ENCODE results near the gene PDE4B.
"Not testable (repeated sequence)": the region's sequence is repeated elsewhere in the genome, so short reads cannot be mapped to it uniquely, and the experiment has no call there.

Gene PDE4B

DNA sequence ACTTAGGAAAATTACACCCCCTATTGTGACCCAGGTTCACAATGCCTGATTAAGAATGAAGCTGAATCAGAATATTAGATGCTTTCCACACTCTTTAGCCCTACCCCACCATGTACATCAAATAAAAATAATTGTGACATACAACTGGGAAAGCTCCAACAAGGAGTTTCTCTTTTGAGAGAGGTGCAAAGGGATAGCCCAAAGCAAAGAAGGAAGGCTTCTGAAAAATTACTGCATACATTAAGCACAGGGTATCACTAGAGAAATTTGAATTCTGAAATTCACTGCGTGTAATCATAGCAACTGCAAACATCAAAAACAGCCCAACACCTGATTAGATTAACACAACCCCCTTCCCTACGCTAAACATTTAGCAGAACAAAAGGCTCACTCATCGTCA lies 34.1 kb downstream of the PDE4B start:
- DNase-seq = no peak
- no peak for TF ChIP-seq POLR2A (IDR thresholded peaks at IDR 0.05; ENCODE audit: low read length)

GRCh38 chr1:65827346-65827745 lies 34.7 kb downstream of the PDE4B start:
- TF ChIP-seq GATA1 (IDR thresholded peaks at IDR 0.05; ENCODE audit: low read depth, low read length) (no peak), POLR2A (IDR thresholded peaks at IDR 0.05; ENCODE audit: low read length) (no peak)
- no peak for DNase-seq

GRCh38 chr1:65830306-65830705 lies 37.6 kb downstream of the PDE4B start:
- TF ChIP-seq GATA1 (IDR thresholded peaks at IDR 0.05; ENCODE audit: low read depth, low read length) (no peak), POLR2A (IDR thresholded peaks at IDR 0.05; ENCODE audit: low read length) (no peak)
- DNase-seq = peak in 1 of 2 experiments; percentile 5

- DNase-seq = no peak
- TF ChIP-seq POLR2A (IDR thresholded peaks at IDR 0.05; ENCODE audit: low read length) = no peak
- TF ChIP-seq GATA1 (IDR thresholded peaks at IDR 0.05; ENCODE audit: low read depth, low read length) = no peak
These were observed 39.6 kb downstream of the PDE4B start for GRCh38 chr1:65832296-65832695.

- DNase-seq = no peak
- TF ChIP-seq POLR2A (IDR thresholded peaks at IDR 0.05; ENCODE audit: low read length) = no peak
- no peak for TF ChIP-seq GATA1 (IDR thresholded peaks at IDR 0.05; ENCODE audit: low read depth, low read length)
These were observed 44.0 kb downstream of the PDE4B start for GRCh38 chr1:65836686-65837085.

DNA sequence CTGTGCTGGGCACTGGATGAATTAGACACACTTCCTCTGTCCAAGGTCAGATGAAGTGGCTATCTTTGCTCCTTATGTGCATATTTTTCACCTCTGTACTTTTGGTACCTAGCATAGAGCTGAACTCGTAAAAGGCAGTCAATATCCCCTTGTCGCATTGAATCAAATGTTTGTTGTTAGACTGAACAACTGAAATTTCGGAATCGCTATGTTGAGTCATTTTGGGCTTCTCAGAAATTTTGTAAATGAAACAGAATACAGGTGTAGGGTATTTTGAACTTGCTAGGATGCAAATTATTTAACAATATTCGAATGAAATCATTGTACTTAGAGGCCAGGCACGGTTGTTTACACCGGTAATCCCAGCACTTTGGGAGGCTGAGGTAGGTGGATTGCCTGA lies 48.0 kb downstream of the PDE4B start:
- TF ChIP-seq POLR2A (IDR thresholded peaks at IDR 0.05; ENCODE audit: low read length) (no peak), GATA1 (IDR thresholded peaks at IDR 0.05; ENCODE audit: low read depth, low read length) (no peak)

DNA sequence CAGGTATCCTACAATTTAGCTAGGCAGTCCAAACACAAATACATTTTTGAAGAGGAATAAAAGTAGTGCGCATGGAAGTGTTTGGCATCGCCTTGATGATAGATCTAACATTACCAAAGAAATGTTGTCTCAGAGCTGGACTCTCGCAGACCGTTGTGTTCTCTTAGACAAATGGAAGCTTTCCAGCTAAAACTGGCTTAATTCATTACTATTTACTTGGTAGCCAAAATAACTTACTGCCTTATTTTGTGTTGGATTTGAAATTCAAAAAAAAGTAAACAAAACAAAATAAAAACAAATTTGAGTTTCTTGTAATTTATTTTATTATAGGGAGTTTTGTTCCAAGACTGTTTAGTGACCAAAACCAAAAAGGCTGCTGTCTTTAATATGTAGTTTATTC lies 51.6 kb downstream of the PDE4B start:
- TF ChIP-seq GATA1 (IDR thresholded peaks at IDR 0.05; ENCODE audit: low read depth, low read length) = no peak
- TF ChIP-seq POLR2A (IDR thresholded peaks at IDR 0.05; ENCODE audit: low read length) = no peak
- no peak for DNase-seq

More for the DNA sequence above, 48.0 kb downstream of the PDE4B start:
- DNase-seq = no peak

DNA sequence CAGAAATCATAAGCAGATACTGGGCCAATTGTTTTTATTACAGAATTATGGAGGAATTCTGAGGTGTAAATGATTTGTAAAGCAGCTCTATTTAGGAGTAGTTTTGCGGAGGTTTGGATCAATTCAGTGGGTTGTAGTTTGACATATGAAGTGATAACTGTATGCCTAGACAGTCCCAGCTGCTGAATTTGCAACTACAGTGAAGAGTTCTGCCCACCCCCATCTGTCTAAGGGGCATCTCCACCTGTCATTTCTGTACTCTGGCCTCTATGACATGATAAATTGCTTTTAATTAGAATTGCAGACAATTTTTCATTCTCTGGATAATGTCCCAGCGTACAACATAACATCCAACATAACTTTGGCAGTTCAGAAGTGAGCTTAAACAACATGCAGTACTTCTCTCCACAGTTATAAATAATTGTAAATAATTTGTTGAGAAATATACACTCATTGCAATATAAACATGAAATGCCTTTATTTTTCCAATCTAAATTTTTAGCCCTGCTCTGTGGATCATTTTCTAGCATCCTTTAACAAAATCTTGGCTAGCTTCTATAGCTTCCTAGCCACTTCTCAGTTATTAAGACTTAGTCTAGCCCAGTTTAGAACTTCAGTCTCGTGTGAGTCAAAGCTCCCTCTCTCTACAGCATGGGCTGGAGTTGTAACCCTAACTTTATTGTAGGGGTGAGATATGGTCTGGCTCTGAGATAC lies 52.3 kb downstream of the PDE4B start:
- no peak for DNase-seq
- TF ChIP-seq GATA1 (IDR thresholded peaks at IDR 0.05; ENCODE audit: low read depth, low read length) = no peak
- TF ChIP-seq POLR2A (IDR thresholded peaks at IDR 0.05; ENCODE audit: low read length) = no peak

DNA sequence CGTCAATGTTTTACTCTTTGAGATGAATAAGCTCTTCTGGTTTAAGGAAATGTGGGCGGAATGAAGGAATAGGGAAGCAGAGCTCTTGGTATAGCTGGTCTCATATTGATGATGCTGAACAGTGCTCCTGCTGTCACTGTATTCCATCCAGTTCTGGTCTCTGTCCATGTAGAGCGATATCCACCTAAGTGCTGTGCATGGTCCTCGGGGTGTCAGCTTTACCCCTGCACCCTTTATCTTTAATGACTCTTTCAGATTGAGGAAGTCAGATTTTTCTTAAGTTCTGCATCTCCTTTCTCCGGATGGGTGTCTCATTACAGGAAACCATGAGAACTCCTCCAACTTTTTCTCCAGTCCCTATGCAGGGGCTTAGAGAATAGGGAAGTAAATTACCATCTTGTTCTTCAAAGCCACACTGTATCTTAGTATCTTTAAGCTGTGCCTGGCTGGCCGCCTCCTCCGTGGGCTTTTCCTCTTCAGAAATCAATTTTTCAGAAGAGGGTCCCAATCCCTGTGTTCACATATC lies 52.9 kb downstream of the PDE4B start:
- no peak for DNase-seq
- no peak for TF ChIP-seq GATA1 (IDR thresholded peaks at IDR 0.05; ENCODE audit: low read depth, low read length)
- no peak for TF ChIP-seq POLR2A (IDR thresholded peaks at IDR 0.05; ENCODE audit: low read length)

DNA sequence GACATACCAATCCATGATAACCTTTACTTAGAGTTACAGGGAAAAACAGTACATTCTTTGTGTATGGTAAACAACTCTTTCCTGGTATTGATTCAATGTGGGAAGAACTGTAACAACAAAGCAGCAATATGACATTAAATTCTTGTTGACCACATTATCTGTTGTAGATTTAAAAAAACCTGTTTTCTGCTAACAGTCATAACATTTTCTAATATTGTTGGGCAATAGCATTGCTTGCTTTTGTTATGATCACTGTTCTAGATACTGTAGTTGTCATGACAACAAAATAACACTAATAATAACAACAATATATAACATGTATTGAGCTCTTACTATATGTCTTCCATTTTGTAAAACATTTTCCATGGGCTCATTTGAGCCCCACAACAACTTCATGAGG lies 54.2 kb downstream of the PDE4B start:
- DNase-seq = no peak
- no peak for TF ChIP-seq GATA1 (IDR thresholded peaks at IDR 0.05; ENCODE audit: low read depth, low read length)
- no peak for TF ChIP-seq POLR2A (IDR thresholded peaks at IDR 0.05; ENCODE audit: low read length)

GRCh38 chr1:65850281-65850680 lies 57.6 kb downstream of the PDE4B start:
- no peak for DNase-seq
- TF ChIP-seq POLR2A (IDR thresholded peaks at IDR 0.05; ENCODE audit: low read length) (no peak), GATA1 (IDR thresholded peaks at IDR 0.05; ENCODE audit: low read depth, low read length) (no peak)

GRCh38 chr1:65856591-65856990 lies 63.9 kb downstream of the PDE4B start:
- not testable (repeated sequence) for DNase-seq

- DNase-seq = no peak
- TF ChIP-seq POLR2A (IDR thresholded peaks at IDR 0.05; ENCODE audit: low read length) (no peak), GATA1 (IDR thresholded peaks at IDR 0.05; ENCODE audit: low read depth, low read length) (no peak)
These were observed 73.7 kb downstream of the PDE4B start for GRCh38 chr1:65866439-65866838.

GRCh38 chr1:65872301-65872700 lies 79.6 kb downstream of the PDE4B start:
- DNase-seq = no peak
- TF ChIP-seq POLR2A (IDR thresholded peaks at IDR 0.05; ENCODE audit: low read length) (no peak), GATA1 (IDR thresholded peaks at IDR 0.05; ENCODE audit: low read depth, low read length) (no peak)

- not testable (repeated sequence) for DNase-seq
These were observed 85.6 kb downstream of the PDE4B start for GRCh38 chr1:65878342-65878741.

DNA sequence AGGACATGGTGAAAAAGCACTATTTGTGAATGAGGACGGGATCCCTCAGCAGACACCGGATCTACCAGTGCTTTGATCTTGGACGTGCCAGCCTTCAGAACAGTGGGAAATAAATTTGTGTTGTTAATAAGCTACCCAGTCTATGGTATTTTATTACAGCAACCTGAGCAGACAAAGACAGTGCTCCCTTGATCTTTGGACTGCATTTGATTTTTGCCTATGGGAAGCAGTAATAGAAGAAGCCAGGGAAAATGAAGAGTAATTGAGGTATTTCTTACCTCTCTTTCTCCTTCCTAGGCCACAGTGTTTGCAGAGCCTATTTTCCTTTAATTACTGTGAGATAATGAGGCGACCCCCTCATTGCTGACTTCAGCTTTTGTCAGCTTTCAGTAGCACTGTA lies 87.9 kb downstream of the PDE4B start:
- TF ChIP-seq GATA1 (IDR thresholded peaks at IDR 0.05; ENCODE audit: low read depth, low read length) = no peak
- TF ChIP-seq POLR2A (IDR thresholded peaks at IDR 0.05; ENCODE audit: low read length) = no peak
- no peak for DNase-seq

Data from erythroblast (primary cell).